NCI-H82 treated with DMSO at 0.1 percent for 48 hours (cell line): Measurements from ENCODE around the gene DMD.

Experiments used
- DNase-seq: peaks from one replicate; lab custom pipeline; 2025; ENCODE audit not compliant: unreplicated experiment; lab: John Stamatoyannopoulos, UW

DMD gene

GRCh38 chrX:31212856-31213748 is 1998.2 kb downstream of the DMD start:
- DNase-seq, result no peak

- DNase-seq, result no peak
These were observed 2002.2 kb downstream of the DMD start for GRCh38 chrX:31209005-31209628.

DNA sequence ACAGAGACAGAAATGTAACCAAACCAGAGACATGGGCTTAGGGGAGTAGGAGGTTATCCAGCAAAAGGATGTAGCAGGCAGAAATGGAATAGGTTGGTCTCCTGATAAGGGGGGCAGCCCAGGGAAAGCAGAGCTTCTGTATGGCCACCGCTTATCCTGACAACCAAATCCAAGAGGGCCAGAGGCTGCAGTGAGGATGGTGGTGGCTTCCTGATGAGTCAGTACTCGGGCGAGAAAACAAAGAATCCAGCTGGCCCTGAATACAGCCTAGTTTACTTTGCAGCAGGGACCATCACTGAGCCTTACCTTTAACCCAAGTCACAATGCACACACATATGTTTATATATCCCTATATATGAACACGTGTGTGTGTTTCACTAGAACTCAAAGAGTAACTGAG is 2009.8 kb downstream of the DMD start:
- no peak for DNase-seq

DNA sequence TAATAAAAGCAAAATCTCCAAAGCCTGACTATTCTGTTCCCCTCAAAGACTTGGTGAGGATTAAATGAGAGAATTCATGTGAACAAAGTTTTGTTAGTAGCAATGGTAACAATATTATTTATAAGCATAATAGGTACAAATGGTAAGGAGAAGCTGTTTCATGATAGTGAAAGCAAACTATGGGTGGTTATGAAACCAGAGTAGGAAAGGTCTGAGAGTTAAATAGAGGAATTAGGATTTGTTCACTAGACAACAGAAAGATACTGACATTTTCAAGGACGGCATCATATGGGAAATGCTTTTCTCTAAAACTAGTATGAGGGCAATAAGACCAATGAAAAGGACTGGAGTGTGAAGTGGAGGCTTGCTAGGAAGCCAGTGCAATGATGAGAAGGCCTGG is 2010.9 kb downstream of the DMD start:
- DNase-seq, result no peak

DNA sequence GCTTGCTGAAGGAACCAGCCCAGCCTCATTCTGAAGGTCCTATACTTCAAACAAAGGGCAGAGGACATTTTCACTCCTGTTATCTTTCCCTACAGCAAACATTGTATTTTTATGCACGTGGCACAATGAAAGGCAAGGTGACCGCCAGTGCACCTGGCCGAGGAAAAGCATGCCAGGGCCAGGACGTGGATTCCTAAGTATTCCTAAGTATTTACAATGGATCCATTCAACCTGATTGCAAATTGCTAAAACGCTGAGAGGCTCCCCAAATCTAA is 2011.6 kb downstream of the DMD start:
- no peak for DNase-seq

GRCh38 chrX:31199056-31199839 is 2012.1 kb downstream of the DMD start:
- DNase-seq, result no peak

- no peak for DNase-seq
These were observed 2021.0 kb downstream of the DMD start for GRCh38 chrX:31190221-31190975.

DNA sequence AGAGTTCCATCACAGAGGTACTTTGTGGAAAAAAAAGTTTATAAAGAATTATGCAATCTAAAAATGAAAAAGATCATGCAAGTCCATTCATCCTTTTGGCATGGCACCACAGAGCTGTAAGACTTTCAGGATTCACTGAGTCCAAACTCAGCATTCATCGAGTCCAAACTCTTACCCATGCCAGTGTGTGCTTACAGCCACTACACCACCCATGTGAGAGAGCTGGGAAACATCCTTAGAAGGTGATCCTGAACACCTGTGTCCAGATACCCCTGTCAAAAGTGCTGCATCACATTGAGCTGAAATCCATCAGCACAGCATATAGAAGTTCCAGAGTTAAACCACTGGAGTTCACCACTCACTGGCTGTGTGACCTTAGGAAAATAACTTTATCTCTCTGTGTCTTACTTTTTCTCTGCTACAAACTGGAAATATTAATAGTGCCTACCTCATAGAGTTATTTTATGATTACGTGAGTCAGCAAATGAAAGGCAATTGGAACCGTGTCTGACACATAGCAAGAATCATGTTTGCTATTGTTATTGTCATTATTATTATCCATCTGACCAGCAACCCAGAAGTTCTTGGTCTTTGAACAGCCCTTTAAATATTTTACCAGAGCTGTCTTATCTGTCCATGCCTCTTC is 2024.5 kb downstream of the DMD start:
- DNase-seq, result no peak

- DNase-seq, result no peak
These were observed 2025.5 kb downstream of the DMD start for GRCh38 chrX:31185884-31186283.

- no peak for DNase-seq
These were observed 2029.9 kb downstream of the DMD start for GRCh38 chrX:31181377-31182000.

DNA sequence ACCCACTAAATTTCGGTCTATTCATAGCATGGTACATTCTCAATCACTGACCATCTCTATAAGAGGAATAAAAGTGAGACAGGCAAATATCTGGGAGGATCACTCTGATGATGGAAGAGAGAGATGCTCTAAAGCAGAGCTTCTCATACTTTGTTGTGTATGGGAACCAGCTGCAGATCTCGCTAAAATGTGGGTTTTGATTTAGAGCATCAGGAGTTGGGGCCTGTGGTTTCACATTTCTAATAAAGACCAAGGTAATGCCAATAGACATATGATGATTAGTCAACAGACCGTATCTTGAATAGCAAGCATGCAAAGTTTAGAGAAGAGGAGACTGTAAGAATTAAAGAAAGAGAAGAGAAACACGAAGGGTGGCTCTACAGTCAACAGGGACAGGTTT is 2032.1 kb downstream of the DMD start:
- no peak for DNase-seq

GRCh38 chrX:31178769-31179125 is 2032.6 kb downstream of the DMD start:
- DNase-seq, result no peak

- DNase-seq, result no peak
These were observed 2033.1 kb downstream of the DMD start for GRCh38 chrX:31178064-31178768.

GRCh38 chrX:31170792-31171191 is 2040.6 kb downstream of the DMD start:
- no peak for DNase-seq

DNA sequence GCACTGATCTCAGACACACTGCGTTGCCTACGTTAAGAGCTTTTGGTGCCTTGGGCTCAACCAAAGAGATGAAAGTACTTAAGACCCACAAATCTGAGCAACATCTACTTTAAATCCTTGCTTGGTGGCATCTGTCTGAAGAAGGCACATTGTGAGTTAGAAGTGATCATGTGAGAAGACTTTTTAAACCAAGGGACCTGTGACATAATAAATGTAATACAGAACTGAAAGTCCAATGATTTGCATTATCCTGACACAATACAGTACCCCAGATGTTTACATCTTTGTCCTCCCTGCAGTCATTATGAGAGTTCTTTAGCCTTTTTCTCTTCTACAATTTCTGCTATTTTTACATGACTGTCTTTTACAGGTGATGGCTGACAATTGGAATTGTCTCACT is 2042.8 kb downstream of the DMD start:
- DNase-seq, result no peak

- DNase-seq, result no peak
These were observed 2044.5 kb downstream of the DMD start for GRCh38 chrX:31166832-31167231.

DNA sequence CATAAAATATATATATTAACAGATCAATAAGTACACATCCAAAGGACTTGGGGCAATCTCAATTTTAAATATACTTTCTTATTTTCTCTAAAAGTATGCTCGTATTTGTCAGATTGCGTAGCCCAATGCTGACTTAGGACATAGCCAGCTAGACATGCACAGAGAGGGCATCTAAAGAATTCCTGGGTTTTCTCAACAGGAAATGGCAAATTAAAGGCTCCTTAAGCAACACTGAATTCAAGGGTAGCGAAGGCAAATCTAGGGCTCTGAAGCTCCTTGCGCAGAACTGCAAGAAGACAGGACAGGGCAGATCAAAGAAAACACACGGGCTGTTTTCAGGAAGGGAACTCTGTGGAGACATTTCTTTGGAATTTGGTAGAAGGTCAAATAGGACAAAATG is 2044.9 kb downstream of the DMD start:
- no peak for DNase-seq

DNA sequence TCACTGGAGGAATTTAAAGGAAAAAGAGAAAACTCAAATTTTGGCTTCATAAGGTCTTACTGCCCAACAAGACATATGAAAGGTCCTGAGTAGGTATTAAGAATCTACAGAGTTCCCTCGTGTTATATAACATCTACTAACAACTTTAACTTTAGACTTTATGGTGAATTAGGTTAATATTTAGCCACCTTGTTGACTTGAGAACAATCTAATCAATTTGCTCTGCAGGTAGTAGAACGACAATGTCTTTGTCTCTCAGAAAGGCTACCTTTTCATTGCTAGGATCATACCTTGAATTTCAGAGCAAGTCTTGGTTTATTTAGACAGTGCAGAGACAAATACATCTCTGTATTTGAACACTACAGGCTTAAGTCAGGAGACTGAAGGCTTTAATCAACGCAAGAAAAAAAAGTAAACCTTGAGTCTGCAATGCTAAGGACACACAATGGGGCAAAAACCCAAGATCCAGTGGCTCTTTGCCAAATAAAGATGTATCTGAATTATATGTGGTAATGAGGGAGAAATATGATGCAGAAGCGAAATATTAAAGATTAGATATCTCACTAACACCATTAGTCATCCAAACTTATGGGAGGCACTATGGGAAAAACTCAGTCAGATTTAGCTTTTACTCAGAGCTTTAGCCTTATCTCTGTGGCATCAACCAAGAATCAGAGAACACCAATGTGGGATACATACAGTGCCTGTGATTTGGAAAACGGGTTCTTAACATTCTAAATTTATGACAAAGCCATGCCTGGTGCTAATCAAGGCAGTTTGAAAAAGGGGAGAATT is 2045.9 kb downstream of the DMD start:
- DNase-seq, result no peak

- DNase-seq, result no peak
These were observed 2056.4 kb downstream of the DMD start for GRCh38 chrX:31154946-31155345.
